Measurements from ENCODE around the gene NKAIN1.

DNA sequence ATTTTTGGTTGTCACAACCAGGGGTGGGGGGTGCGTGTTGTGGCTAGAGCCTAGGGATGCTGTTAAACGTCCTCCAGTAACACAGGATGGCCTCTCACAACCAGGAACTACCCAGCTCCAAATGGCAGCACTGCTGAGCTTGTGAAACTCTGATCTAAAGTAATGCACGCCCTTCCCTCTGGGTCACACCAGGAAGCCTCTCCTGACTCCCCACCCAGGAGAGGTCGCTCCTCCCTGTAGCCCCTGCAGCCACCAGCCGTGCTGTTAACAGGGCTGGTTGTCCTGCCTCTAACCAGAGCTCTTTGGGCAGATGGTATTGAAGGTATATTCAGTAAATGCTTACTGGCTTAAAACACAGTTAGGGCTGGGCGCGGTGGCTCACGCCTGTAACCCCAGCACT lies 73.2 kb downstream of the NKAIN1 start:
- no peak for TF ChIP-seq CTCF (IDR thresholded peaks at IDR 0.05; ENCODE audit: low read depth, low read length)
- TF ChIP-seq EZH2phosphoT487 (IDR thresholded peaks at IDR 0.05; ENCODE audit: low read depth): no peak
